Activated T-cell treated with anti-CD3 and anti-CD28 coated beads, Interleukin-2, amount 50 U/mL, for 1 hour (primary cell): ENCODE results near the gene SIM2.

ENCODE experiments used
- DNase-seq: peaks from one replicate; pipeline ENCODE4 v3.0.0-alpha.2; 2020

SIM2 gene

GRCh38 chr21:36686955-36687354, 12.0 kb upstream of the SIM2 start:
- no peak for DNase-seq

DNA sequence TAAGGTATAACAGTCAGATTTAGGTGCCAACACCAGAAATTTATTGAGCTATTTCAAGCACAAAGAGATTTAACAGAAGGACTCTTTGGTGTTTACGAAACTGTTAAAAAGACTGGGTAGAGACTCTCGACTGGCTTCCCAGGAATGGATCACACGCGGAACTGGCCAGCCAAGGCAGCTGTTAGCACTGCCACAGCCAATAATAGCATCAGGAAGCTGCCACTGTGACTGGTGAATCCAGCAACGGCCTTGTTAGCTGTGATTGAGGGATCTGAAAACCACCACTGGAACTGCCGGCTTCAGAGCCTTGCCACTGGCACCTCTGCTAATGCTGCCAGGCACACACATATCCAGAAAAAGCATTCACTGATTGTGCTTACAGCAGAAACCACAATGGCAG, 10.6 kb upstream of the SIM2 start:
- no peak for DNase-seq

DNA sequence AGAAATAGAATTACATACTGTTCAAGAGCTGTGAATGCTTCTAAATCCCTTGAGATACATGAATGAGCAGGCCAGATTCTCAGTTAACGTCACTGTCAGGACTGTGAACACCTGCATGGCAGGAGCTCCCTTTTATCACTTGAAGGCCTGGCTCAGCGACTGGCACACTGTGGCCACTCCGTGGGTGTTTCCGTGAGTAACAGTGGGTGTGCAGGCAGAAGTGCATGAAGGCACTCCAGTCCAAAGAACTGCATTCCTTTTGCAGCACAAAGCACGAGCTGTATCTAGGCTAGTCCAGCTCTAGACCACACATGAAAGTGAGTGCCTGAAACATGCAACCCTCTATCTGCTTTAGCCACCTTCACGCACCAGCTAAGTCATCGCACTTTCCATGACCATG, 9.6 kb upstream of the SIM2 start:
- DNase-seq = no peak

- no peak for DNase-seq
Observed at GRCh38 chr21:36690628-36691554, 8.0 kb upstream of the SIM2 start.

GRCh38 chr21:36691555-36692041, 7.3 kb upstream of the SIM2 start:
- no peak for DNase-seq

DNA sequence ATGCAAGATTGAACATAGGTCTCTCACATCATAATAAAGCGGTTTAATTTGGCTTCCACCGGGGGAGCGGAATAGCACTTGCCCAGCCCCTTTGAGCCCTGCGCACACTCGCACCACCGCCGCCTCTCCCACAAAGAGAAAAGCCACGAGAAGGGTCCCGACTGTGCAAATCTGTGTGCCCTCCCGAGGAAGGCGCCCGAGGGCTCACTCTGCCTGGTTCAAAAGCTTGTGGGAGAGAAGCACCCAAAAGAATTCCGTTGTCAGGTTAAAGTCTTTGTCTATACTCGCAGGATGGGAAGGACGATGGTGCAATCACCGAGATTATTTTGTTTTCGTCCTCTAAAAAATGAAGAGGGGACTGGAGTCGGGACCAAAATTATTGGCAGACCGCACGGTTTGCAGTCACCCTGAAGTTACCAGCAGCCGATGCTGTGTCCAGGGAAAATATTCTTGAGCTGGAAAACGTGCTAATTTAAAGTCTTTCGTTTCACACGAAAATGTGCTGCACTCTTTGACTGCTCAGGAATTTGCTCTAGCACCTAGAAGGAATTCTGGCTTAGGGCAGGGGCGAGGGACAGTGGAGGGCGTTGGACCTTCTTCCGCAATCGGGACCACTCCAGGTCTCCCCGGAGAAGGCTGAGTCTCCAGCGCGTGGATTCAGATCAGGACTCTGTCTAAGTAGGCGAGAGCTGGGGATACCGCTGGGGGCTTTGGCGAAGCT, 6.6 kb upstream of the SIM2 start:
- no peak for DNase-seq

DNA sequence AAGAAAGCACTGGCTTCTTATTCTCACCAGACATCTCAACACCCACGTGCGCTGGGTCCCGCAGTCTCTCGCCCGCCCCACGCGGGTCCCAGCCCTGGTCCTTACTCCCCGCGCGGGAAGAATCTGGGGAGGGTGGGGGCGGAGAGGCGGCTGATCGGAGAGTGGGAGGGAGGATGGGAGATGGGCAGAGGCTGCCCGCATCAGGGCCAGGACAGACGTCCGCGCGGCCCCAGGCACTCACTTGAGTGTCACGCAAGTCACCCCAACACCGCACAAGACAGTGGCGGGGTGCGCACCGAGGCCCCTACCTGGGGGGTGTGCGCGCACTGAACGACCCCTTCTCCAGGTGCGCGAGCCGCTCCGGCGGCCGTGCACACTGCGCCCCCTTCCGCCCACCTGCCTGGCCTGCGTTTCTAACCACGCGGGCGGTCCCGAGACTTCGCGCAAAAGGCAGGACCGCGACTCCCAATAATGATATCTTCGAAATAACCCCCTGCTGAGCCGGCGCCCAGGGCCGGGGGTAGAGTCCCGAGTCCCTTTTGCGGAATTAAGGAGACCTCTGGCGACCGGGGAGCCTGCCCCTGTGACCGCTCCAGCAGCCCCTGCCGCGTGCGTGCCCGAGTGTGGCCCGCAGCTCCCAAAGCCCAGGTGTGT, 6.0 kb upstream of the SIM2 start:
- no peak for DNase-seq

DNA sequence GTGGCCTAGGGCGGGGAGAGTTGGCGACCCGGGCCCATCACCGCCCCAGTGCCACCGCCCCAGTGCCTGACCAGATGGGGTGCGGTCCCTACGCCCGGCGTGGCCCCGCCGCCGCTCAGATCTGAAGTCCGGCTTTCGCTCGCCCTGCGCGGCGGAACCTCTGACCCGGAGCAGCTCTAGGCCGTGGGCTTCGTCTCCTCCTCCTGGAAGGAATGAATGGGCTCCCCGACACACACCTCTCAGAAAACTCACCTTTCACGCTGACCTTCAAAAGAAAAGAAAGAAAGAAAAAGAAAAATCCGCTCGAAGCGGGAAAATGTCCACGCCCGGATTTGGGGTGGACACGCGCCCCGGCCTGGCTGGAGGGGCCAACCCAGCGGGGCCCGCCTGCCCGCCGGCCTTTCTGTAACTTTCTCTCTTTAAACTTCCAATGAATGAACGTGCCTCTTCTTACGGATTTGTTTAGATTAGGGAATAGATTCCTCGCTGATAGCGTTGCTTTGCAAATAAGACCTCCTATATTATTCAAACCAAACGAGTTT, 5.4 kb upstream of the SIM2 start:
- DNase-seq = no peak

- no peak for DNase-seq
Observed at GRCh38 chr21:36694031-36694515, 4.8 kb upstream of the SIM2 start.

DNA sequence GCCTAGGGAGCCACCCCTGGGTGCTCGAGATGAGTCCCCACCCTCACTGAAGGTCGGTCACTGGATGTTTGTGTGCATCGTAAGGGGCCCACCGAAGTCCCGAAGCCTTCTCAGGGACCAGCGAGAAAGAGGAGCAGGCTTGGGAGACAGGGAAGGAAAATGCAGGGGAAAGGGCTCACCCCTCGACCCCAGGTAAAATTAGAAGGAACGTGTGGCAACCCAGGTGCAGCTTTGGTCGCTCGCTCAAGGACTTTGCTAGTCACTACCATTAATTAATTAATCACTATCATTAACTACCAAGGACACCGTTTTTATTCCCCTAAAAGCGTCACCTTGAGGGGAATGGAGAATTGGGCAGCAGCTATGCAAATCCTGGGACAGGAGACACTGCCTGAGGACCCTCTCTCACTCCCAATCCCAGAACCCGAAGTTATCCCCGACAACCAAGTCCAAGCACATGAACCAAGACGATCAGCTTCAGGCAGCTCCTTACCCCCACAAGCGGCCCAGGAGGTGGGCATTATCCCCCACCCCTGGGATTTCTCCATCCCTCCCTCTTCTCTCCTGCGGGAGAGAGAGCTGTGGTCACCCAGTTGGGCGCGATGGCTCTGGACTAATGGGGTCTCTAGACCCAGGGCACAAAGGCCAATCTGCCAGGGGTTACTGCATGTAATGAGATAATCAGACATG, 4.2 kb upstream of the SIM2 start:
- no peak for DNase-seq

GRCh38 chr21:36695283-36695634, 3.7 kb upstream of the SIM2 start:
- no peak for DNase-seq

GRCh38 chr21:36695671-36696389, 3.1 kb upstream of the SIM2 start:
- no peak for DNase-seq

DNA sequence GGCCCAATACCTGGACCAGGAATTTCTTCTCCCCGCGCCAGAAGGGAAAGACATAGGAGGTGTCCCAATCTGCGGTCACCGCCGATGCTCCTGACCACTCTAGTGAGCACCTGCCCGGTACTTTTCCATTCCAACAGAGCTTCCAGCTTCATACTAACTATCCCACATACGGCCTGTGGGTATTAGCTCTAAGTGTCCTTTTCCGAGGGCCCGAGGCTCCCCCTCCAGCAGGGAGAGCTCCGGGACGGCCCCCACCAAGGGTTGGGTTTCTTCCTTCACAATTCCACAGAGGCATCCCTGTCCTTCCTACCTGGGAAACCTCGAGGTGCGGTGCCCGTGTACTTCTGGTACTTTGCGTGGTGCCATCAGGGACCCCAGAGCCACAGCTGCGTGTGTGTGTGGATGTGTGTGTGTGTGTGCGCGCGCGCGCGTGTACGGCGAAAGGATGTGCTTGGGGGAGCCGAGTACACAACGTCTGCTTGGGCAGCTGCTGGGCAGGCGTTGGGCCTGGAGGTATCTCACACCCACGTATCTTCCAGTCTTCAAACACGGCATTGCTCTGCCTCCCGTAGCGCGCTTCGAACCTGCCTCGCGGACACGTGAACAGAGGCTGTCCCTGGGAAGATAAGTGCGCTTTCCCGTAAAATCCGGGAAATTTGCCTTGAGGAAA, 2.4 kb upstream of the SIM2 start:
- DNase-seq = no peak

DNA sequence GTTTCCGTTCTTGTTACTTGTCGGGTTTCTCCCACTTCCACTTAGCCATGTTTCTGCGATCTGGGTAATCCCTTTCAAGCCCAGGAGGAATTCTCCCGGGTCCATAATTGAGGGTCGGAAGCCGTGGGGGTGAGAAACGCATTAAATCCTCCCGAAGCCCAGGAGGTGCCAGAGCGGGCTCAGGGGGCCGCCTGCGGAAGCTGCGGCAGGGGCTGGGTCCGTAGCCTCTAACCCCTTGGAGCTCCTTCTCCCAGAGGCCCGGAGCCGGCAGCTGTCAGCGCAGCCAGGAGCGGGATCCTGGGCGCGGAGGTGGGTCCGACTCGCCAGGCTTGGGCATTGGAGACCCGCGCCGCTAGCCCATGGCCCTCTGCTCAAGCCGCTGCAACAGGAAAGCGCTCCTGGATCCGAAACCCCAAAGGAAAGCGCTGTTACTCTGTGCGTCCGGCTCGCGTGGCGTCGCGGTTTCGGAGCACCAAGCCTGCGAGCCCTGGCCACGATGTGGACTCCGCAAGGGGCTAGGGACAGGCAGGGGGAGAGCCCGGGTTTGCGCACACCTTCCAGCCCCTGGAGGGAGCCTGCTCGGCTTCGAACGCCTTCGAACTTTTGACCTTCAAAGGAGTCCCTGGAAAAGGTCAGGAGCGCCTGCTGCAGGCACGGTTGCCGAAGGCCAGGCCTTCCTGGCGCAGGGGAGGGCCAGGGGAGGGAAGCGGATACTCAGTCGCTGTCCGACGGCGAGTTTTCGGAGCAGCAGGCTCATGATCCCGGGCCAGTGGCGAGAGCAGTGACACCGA, 1.7 kb upstream of the SIM2 start:
- DNase-seq = no peak

GRCh38 chr21:36697851-36698384, 997 bp upstream of the SIM2 start:
- no peak for DNase-seq

DNA sequence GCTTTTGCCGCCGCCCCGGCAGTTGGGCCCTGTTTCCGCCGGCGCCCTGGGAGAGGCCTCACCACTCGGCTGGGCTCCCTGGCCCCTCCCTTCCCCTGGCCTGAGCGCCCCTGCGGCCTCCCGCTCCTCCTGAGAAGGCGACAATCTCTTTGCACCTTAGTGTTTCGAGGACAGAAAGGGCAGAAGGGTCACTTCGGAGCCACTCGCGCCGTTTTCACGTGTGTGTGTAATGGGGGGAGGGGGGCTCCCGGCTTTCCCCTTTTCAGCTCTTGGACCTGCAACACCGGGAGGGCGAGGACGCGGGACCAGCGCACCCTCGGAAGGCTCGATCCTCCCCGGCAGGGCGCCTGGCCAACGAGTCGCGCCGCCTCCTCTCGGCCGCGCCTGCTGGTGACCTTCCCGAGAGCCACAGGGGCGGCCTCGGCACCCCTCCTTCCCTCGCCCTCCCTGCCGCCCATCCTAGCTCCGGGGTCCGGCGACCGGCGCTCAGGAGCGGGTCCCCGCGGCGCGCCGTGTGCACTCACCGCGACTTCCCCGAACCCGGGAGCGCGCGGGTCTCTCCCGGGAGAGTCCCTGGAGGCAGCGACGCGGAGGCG, 432 bp upstream of the SIM2 start:
- no peak for DNase-seq

DNA sequence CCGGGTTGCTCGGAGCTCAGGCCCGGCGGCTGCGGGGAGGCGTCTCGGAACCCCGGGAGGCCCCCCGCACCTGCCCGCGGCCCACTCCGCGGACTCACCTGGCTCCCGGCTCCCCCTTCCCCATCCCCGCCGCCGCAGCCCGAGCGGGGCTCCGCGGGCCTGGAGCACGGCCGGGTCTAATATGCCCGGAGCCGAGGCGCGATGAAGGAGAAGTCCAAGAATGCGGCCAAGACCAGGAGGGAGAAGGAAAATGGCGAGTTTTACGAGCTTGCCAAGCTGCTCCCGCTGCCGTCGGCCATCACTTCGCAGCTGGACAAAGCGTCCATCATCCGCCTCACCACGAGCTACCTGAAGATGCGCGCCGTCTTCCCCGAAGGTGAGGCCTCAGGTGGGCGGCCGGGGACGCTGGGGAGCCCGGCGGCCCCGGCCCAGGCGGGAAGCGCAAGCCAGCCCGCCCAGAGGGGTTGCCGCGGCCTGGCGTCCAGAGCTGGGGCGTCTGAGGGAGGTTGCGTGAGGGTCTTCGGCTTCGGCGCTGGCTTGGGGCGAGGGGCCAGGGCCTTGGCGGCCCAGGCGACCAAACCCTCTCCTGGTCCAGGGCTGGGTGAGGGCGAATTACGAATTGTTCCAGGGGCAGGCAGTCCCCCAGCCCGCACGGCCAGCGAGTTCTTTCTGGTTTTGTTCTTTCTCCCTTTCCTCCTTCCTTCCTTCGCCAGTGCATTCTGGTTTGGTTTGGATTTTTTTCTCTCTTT, 805 bp downstream of the SIM2 start:
- no peak for DNase-seq

DNA sequence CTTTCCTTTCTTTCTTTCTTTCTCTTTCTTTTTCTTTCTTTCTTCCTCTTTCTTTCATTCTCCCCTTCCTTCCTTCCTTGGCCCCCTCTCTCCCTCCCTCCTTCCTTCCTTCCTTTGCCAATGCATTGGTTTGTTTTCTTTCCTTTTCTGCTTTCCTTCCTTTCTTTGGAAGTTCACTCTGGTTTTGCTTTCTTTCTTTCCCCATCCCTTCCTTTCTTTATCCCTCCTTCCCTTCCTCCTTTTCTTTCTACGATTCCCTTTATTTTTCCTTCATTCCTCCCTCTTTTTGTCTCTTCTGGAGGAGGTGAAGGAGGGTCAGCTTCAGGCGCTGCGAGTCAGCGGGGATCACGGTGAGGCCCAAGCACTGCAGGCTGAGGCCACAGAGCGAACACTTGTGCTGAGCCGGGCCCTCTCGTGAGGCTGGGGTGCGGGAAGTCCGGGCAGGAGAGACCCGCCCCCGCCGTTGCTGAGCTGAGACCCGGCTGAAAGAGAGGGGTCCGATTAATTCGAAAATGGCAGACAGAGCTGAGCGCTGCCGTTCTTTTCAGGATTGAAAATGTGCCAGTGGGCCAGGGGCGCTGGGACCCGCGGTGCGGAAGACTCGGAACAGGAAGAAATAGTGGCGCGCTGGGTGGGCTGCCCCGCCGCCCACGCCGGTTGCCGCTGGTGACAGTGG, 1.5 kb downstream of the SIM2 start:
- no peak for DNase-seq
